Measurements from ENCODE around the gene CTNND2. TPM values are rescaled to one million over a fixed set of nuclear protein-coding genes. Genes with fewer than 3 reads are reported as not detected.

Gene CTNND2
- total and polyA plus RNA-seq, 2 donors, result 0.24 to 1.4 TPM

DNA sequence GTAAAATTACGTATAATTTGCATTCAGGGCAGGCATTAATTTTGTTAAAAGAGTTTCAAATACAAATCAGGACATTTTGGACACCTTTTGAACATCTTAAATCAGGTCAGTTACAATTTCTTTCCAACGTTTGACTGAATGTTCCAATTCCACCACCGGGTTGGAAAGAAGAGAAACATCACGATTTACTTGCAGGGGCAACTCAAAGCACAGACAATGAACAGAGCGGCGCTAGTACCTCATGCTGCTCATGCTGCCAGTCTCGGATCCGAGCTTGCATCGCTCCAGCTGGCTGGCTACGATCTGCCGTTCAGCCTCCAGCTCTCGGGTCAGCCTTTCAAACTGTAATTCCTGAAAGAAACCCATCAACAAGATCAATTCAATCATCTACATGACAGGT, 339.5 kb downstream of the CTNND2 start:
- no peaks in the 10 kb centered on the region for H3K4me1 ChIP-seq (ENCODE audit: insufficient read depth)
- H3K27ac ChIP-seq (ENCODE audit: low read depth), result no peak overlapping the region
- H3K36me3 ChIP-seq (ENCODE audit: insufficient read depth), result no peaks in the 10 kb centered on the region
- 90% methylated on average over 12 of the region's 12 CpGs for WGBS
- no peak for DNase-seq (ENCODE audit: extremely low spot score)
- no peak overlapping the region for H3K4me3 ChIP-seq (ENCODE audit: low read depth, low read length)

DNA sequence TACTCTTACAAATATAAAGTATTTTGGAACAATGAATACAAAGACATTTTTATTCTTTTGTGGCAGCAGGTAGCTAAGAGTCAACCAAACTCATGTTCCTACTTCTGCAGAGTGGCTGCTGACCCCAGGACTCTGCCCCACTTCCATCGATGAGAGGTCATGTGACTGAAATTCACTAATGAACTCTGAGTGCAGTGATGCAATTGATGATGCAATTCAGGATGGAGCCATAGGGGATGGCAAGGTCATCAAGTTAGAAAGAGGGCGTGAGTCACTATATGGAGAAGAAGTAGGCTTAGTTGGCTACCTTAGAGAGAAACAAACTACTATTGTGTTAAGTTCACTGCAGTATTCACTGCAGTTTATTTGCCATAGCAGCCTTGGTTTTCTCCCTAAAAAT, 340.4 kb downstream of the CTNND2 start:
- WGBS, result 90% methylated on average over 2 of the region's 2 CpGs

DNA sequence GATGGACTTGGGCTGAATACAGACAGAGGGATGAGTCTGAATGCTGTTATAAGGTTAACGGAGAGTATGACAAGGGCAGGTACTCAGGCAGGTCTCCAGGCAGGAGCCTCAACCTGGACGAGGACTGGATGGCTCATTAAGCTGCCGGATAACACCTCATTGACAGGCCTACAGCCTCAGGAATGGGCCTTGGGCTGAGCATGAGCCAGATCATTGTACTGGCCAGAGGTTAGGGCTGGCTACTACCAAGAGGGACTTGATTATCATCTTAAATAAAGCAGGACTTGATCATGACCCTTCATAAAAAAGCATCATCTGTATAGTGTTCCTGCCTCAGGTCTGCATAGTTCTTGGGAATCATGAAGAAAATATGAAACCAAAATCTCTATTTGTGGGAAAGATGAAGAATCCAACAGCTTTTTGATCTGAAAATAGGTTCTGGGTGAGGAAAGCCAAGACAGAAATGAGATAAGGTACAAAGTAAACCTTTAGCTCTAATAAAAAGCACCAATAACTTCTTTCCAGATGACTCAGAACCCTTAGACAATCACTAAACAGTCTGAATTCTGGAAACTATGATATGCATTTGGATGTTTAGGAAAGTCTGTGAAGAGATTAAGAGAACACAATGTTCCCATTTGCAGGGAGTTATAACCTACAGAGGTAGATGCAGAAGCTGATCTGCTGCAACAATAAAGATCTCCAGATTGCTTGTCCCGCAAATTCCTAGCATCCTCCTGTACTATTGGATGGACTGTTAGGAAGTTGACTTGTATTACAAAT, 343.1 kb downstream of the CTNND2 start:
- no peak overlapping the region for H3K27ac ChIP-seq (ENCODE audit: low read depth)
- no peaks in the 10 kb centered on the region for H3K4me1 ChIP-seq (ENCODE audit: insufficient read depth)
- H3K36me3 ChIP-seq (ENCODE audit: insufficient read depth), result no peaks in the 10 kb centered on the region
- 61% methylated on average over 4 of the region's 4 CpGs for whole genome bisulfite sequencing
- H3K4me3 ChIP-seq (ENCODE audit: low read depth, low read length), result no peak overlapping the region
- no peak for DNase-seq (ENCODE audit: extremely low spot score)

More for the DNA sequence above, 340.4 kb downstream of the CTNND2 start:
- Histone ChIP-seq H3K27ac (ENCODE audit: low read depth) (no peak overlapping the region), H3K4me1 (ENCODE audit: insufficient read depth) (no peaks in the 10 kb centered on the region), H3K4me3 (ENCODE audit: low read depth, low read length) (no peak overlapping the region), H3K36me3 (ENCODE audit: insufficient read depth) (no peaks in the 10 kb centered on the region)
- no peak for DNase-seq (ENCODE audit: extremely low spot score)

DNA sequence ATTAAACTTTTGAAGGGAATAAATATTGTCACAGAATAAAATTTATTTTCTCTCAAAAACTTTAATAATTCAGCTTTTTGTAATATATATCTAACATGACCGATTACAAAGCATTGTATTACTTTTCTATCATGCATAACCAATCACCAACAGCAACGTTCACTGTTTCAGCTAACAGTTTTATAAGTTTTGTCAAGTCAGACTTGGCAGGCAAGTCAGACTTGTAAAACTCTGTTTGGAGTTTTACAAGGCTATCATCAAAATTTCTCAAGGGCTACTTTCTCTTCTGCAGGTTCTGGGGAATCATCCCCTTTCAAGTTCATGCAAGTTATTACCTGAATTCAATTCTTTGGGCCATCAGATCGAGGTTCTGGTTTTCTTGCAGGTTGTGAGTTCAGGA, 347.2 kb downstream of the CTNND2 start:
- Histone ChIP-seq H3K27ac (ENCODE audit: low read depth) (no peak overlapping the region), H3K36me3 (ENCODE audit: insufficient read depth) (no peaks in the 10 kb centered on the region), H3K4me3 (ENCODE audit: low read depth, low read length) (no peak overlapping the region), H3K4me1 (ENCODE audit: insufficient read depth) (no peaks in the 10 kb centered on the region)
- no peak for DNase-seq (ENCODE audit: extremely low spot score)
- WGBS, result 37% methylated on average over 3 of the region's 3 CpGs

DNA sequence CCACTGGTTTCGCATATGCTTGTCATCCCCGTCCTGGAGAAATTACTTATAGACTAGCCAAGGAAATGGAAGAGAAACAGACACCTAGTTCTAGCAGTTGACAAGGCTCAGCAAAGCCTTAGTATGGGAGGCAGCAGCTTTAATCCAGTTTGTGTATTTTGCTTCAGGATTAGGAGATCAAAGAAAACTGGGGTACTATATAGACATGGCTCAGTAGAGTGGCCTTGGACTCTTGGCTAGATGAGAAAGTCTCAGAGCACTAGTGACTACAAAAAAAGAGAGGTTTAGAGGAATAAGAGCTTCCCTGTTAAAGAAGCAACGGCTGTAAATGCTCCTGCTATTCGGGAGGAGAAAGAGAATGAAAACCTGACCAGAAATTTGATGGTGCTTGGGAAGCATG, 349.1 kb downstream of the CTNND2 start:
- Histone ChIP-seq H3K36me3 (ENCODE audit: insufficient read depth) (no peaks in the 10 kb centered on the region), H3K4me3 (ENCODE audit: low read depth, low read length) (no peak overlapping the region), H3K4me1 (ENCODE audit: insufficient read depth) (no peaks in the 10 kb centered on the region), H3K27ac (ENCODE audit: low read depth) (no peak overlapping the region)
- DNase-seq (ENCODE audit: extremely low spot score), result no peak
- 48% methylated on average over 4 of the region's 4 CpGs for WGBS

DNA sequence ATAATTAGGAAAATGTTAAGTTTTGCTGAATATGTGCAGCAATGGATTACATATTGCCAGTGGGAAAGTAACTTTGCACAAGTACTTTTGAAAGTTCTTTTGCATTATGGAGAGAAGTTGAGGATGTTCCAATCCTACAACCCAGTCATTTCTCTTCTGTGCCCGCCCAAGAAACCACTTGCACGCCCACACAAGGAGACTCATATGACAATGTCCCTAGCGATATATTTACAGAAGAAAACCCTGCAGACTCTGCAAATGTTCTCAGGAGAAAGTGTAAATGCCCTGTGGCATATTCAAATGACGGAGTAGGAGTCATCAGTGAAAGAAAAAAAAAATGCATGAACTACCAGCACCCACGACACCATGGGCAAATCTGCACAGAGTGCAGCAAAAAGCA, 356.5 kb downstream of the CTNND2 start:
- no peak overlapping the region for H3K4me3 ChIP-seq (ENCODE audit: low read depth, low read length)
- H3K36me3 ChIP-seq (ENCODE audit: insufficient read depth), result no peaks in the 10 kb centered on the region
- WGBS, result 73% methylated on average over 5 of the region's 5 CpGs
- H3K4me1 ChIP-seq (ENCODE audit: insufficient read depth), result no peaks in the 10 kb centered on the region
- no peak overlapping the region for H3K27ac ChIP-seq (ENCODE audit: low read depth)
- DNase-seq (ENCODE audit: extremely low spot score), result no peak

DNA sequence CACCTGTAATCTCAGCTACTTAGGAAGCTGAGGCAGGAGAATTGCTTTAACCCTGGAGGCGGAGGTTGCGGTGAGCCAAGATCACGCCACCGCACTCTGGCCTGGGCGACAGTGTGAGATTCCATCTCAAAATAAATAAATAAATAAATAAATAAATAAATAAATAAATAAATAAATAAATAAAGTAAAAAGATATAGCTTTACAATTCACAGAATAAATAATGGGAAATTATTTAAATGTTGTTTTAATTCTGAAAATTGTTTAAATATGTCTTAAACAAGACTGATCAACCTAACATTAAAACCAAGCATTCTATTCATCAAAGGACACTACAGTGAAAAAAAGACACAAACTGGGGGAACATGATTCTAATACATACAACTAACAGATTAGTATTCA, 357.1 kb downstream of the CTNND2 start:
- Histone ChIP-seq H3K4me3 (ENCODE audit: low read depth, low read length) (no peak overlapping the region), H3K36me3 (ENCODE audit: insufficient read depth) (no peaks in the 10 kb centered on the region), H3K27ac (ENCODE audit: low read depth) (no peak overlapping the region), H3K4me1 (ENCODE audit: insufficient read depth) (no peaks in the 10 kb centered on the region)
- 96% methylated on average over 5 of the region's 5 CpGs for WGBS
- no peak for DNase-seq (ENCODE audit: extremely low spot score)

DNA sequence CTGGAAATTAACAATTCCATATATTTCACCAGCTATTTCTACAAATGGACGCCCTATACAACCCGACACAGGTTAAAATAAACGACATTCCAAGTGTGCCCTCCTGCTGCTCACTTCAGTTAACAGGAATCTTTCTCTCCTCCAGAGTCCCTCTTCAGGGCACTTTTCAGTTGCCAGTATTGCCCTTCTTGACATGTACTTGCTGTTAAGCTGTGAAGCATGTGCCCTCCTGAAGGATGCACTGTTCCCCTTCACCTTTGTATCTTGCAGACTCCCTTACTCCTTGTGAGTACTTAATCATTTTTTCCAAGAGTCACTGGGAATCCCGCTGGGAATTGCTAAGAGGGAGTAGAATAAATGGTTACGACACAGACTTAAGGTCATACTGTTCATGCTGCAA, 364.1 kb downstream of the CTNND2 start:
- 94% methylated on average over 5 of the region's 5 CpGs for WGBS
- Histone ChIP-seq H3K4me1 (ENCODE audit: insufficient read depth) (no peaks in the 10 kb centered on the region), H3K4me3 (ENCODE audit: low read depth, low read length) (no peak overlapping the region), H3K27ac (ENCODE audit: low read depth) (no peak overlapping the region), H3K36me3 (ENCODE audit: insufficient read depth) (no peaks in the 10 kb centered on the region)
- no peak for DNase-seq (ENCODE audit: extremely low spot score)

DNA sequence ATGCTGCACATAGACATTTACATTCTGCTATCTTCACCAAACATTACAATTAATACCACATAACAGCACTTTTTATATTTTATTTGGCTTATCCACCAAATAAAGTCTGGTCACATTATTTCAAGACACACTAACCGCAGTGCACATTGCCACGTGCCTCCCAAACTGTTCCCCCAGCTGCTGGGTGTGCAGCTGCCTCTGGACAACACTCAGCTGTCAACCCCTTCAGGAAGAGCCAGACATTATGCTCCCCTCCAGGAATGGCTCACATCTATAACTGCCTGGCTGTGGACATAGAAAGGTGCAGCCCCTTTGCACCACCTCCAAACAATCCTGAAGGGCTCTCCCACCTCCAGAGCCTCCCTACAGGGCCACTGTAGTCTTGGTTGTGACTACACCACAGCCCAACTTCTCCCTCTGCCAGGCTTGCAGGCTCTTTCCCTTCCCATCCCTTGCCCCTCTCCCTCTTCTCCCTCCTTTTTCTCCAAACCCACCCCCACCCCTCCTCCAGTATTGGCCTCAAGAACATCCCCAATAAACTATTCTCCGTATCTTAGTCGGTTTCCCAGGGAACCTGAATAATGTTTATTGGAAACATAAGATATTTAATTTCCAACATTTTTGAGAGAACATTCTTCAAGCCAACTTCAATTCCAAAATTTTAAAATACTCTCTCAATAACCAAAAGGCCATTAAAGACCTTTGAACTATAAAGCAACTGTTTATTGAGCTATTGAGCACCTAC, 372.3 kb downstream of the CTNND2 start:
- Histone ChIP-seq H3K36me3 (ENCODE audit: insufficient read depth) (no peaks in the 10 kb centered on the region), H3K27ac (ENCODE audit: low read depth) (no peak overlapping the region), H3K4me1 (ENCODE audit: insufficient read depth) (no peaks in the 10 kb centered on the region), H3K4me3 (ENCODE audit: low read depth, low read length) (no peak overlapping the region)
- no peak for DNase-seq (ENCODE audit: extremely low spot score)
- 30% methylated on average over 4 of the region's 4 CpGs for WGBS

DNA sequence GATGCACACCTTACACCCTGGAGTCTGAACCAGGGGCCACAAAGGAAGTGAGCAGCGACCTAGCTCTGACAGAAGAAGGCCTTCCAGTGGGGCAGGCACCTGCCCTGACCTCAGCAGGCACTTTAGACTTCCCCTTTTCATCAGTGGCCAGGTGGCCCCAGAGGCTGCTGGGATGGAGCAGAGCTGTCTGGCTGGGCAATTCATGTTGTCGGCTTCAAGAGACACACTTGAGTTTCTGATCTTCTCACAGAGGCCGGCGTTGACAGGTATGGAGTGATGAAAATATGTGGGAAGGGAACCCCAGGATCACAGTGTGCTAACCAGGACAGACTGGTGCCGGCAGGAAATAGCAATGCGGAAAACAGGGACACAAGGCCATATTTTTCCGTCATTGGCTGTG, 375.5 kb downstream of the CTNND2 start:
- no peak overlapping the region for H3K4me3 ChIP-seq (ENCODE audit: low read depth, low read length)
- H3K36me3 ChIP-seq (ENCODE audit: insufficient read depth), result no peaks in the 10 kb centered on the region
- H3K4me1 ChIP-seq (ENCODE audit: insufficient read depth), result no peaks in the 10 kb centered on the region
- DNase-seq (ENCODE audit: extremely low spot score), result no peak
- H3K27ac ChIP-seq (ENCODE audit: low read depth), result no peak overlapping the region
- 89% methylated on average over 7 of the region's 7 CpGs for WGBS

DNA sequence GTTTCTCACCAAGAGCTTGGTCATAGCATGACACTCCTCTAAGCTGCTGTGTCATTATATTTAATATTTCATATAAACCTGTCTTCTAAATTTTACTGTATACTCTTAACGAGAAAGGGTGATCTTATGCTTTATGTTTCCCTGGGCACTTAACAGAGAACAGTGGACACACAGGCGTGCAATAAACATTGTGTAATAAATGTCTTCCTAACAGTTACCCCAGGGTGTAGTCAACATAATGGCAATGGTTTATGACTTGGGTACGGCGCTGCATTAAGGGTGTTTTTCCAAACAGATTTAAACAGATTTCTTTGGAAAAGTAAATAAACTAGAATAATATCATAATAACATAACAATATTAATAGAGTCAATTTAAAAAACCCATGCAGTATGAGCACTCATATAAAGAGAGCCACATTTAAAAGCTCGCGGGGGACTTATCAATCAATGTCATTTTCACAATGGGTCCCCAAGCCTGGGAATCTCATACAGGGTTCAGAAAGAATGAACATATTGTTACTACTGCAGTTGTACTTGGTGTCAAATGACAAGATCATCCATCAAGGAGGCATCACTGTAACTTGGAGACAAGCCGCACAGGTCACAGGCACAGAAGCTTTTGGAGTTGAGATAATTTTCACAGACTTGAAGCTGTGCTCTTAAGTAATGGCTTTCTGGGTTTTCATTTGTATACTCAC, 376.4 kb downstream of the CTNND2 start:
- no peaks in the 10 kb centered on the region for H3K36me3 ChIP-seq (ENCODE audit: insufficient read depth)
- DNase-seq (ENCODE audit: extremely low spot score), result no peak
- no peak overlapping the region for H3K4me3 ChIP-seq (ENCODE audit: low read depth, low read length)
- H3K4me1 ChIP-seq (ENCODE audit: insufficient read depth), result no peaks in the 10 kb centered on the region
- no peak overlapping the region for H3K27ac ChIP-seq (ENCODE audit: low read depth)
- 84% methylated on average over 7 of the region's 7 CpGs for WGBS

DNA sequence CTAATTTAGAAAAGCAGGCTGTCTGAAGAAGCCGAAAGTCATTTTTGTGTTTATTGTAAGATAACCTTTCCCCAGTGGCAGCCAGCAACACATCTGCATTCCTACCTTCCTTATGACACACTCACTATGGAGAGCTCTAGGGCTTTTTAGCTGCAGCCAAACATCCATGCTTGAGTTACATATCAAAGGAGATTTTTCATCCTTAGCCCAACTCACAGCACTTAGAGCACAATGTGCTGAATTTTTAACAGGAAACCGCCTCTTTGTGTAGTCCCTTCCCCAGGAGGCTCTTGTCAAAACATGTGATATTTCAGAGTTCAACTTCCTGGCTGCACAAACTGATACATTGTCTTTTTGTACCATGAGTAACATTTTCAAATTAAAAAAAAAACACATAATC, 379.2 kb downstream of the CTNND2 start:
- no peaks in the 10 kb centered on the region for H3K4me1 ChIP-seq (ENCODE audit: insufficient read depth)
- 39% methylated on average over 2 of the region's 2 CpGs for WGBS
- H3K36me3 ChIP-seq (ENCODE audit: insufficient read depth), result no peaks in the 10 kb centered on the region
- no peak overlapping the region for H3K4me3 ChIP-seq (ENCODE audit: low read depth, low read length)
- DNase-seq (ENCODE audit: extremely low spot score), result no peak
- no peak overlapping the region for H3K27ac ChIP-seq (ENCODE audit: low read depth)

DNA sequence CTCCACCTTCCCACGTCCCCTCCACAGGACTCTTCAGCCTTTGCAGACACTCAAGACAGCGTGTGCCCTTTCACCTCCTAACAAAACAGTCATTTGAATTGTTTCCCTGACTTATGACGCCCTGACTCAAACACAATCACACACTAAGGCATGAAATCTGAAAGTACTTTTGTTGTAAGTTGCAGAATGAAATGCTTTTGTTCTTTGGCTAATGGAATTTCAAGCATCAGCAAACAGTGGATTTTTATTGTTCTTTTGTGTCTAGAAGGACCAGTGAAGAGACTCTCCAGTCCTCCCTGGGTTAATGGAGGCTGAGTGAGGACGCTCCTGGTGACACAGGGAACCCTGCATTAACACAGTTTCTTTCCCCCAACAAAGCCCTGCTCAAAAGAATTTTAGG, 380.1 kb downstream of the CTNND2 start:
- H3K4me3 ChIP-seq (ENCODE audit: low read depth, low read length), result no peak overlapping the region
- DNase-seq (ENCODE audit: extremely low spot score), result no peak
- H3K4me1 ChIP-seq (ENCODE audit: insufficient read depth), result no peaks in the 10 kb centered on the region
- no peak overlapping the region for H3K27ac ChIP-seq (ENCODE audit: low read depth)
- 64% methylated on average over 4 of the region's 4 CpGs for WGBS
- no peaks in the 10 kb centered on the region for H3K36me3 ChIP-seq (ENCODE audit: insufficient read depth)

DNA sequence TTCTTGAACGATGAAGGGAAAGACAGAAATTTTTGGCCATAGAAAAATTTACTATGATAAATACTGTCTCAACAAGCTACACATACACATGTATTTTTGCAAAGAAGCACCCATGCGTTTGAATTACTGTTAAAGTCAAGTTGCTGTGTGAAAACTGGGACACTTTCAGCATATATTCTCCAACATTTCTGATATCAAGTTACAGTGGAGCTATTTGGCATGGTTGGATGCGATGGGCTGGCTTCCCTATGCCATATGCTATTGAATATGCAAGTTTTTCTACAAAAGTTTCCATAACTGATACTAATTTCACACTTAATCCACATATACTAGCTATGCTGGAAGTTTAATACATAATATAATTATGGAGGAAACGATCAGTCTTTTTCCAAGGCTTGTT, 381.4 kb downstream of the CTNND2 start:
- 88% methylated on average over 4 of the region's 4 CpGs for WGBS
- H3K4me1 ChIP-seq (ENCODE audit: insufficient read depth), result no peaks in the 10 kb centered on the region
- DNase-seq (ENCODE audit: extremely low spot score), result no peak
- no peak overlapping the region for H3K4me3 ChIP-seq (ENCODE audit: low read depth, low read length)
- no peaks in the 10 kb centered on the region for H3K36me3 ChIP-seq (ENCODE audit: insufficient read depth)
- no peak overlapping the region for H3K27ac ChIP-seq (ENCODE audit: low read depth)
